DOHH2 (cell line): ENCODE data around the gene TFAP2B.

Experiments
- H3F3A ChIP-seq: fragments of 200-600 bp; sonication (generic), shearing (Covaris generic); 2 replicates; pipeline ENCODE4 v1.6.0; 2016; ENCODE audit warnings: antibody characterized with exemption, mild to moderate bottlenecking; ENCODE audit not compliant: control insufficient read depth, insufficient read depth
- H3K27ac ChIP-seq: fragments of 200-600 bp; sonication (generic); 2 replicates; pipeline ENCODE4 v1.5.1; 2014; ENCODE audit warnings: low read depth, mild to moderate bottlenecking, low read length, moderate library complexity
- H3K27me3 ChIP-seq: fragments of 200-600 bp; sonication (generic); 2 replicates; pipeline ENCODE4 v1.6.1; 2014; ENCODE audit warnings: mild to moderate bottlenecking, low read length, mixed read lengths; ENCODE audit not compliant: control insufficient read depth
- H3K36me3 ChIP-seq: fragments of 200-600 bp; sonication (generic); 2 replicates; pipeline ENCODE4 v1.6.1; 2014; ENCODE audit warnings: mild to moderate bottlenecking, low read length, moderate library complexity, mixed read lengths; ENCODE audit not compliant: control insufficient read depth
- H3K4me1 ChIP-seq: fragments of 200-600 bp; sonication (generic); 2 replicates; pipeline ENCODE4 v1.6.1; 2014; ENCODE audit warnings: mild to moderate bottlenecking, low read length, mixed read lengths; ENCODE audit not compliant: control insufficient read depth
- H3K4me2 ChIP-seq: fragments of 200-600 bp; sonication (generic); 2 replicates; pipeline ENCODE4 v1.6.0; 2014; ENCODE audit warnings: mild to moderate bottlenecking, low read length, moderate library complexity
- H3K4me3 ChIP-seq: fragments of 200-600 bp; sonication (generic); 2 replicates; pipeline ENCODE4 v1.5.1; 2014; ENCODE audit warnings: mild to moderate bottlenecking, low read length, mixed read lengths
- H3K79me2 ChIP-seq: fragments of 200-600 bp; sonication (generic); 2 replicates; pipeline ENCODE4 v1.6.1; 2014; ENCODE audit warnings: mild to moderate bottlenecking, low read length, mixed read lengths; ENCODE audit not compliant: control insufficient read depth
- H3K9me2 ChIP-seq: fragments of 200-600 bp; sonication (generic); replicated peaks from 2 replicates; pipeline ENCODE4 v1.6.1; 2014; ENCODE audit warnings: mild to moderate bottlenecking, low read length, mixed read lengths; ENCODE audit not compliant: control insufficient read depth
- H3K9me3 ChIP-seq: fragments of 200-600 bp; sonication (generic); 2 replicates; pipeline ENCODE4 v1.6.1; 2014; ENCODE audit warnings: antibody characterized with exemption, low read length, mixed read lengths; ENCODE audit not compliant: control insufficient read depth, insufficient read depth
- H4K20me1 ChIP-seq: fragments of 200-600 bp; sonication (generic); 2 replicates; pipeline ENCODE4 v1.6.0; 2014; ENCODE audit warnings: low read depth, mild to moderate bottlenecking, antibody characterized with exemption, low read length, moderate library complexity; ENCODE audit not compliant: control insufficient read depth, insufficient read depth
- CTCF ChIP-seq: fragments of 200-600 bp; sonication (generic); IDR thresholded peaks from one replicate; pipeline ENCODE4 v1.5.1; 2014; ENCODE audit warnings: antibody characterized with exemption, mild to moderate bottlenecking, low read depth, low read length; ENCODE audit not compliant: poor library complexity, severe bottlenecking
- EZH2phosphoT487 ChIP-seq: fragments of 200-600 bp; sonication (generic); IDR thresholded peaks from 2 replicates; pipeline ENCODE4 v1.6.1; 2017; ENCODE audit warnings: borderline replicate concordance, mild to moderate bottlenecking, antibody characterized with exemption, low read length, moderate library complexity, mixed read lengths

TFAP2B gene

GRCh38 chr6:50890579-50890978, 71.9 kb downstream of the TFAP2B start:
- Histone ChIP-seq H3K9me2 (no peaks in the 10 kb centered on the region), H3K79me2 (no peaks in the 10 kb centered on the region), H3K4me3 (no peak overlapping the region), H3K4me1 (no peaks in the 10 kb centered on the region), H3K27ac (no peak overlapping the region), H3F3A (no peaks in the 10 kb centered on the region), H3K36me3 (no peaks in the 10 kb centered on the region), H3K4me2 (no peak overlapping the region), H3K9me3 (no peaks in the 10 kb centered on the region), H3K27me3 (no peaks in the 10 kb centered on the region), H4K20me1 (no peaks in the 10 kb centered on the region)
- TF ChIP-seq CTCF (no peak), EZH2phosphoT487 (no peak)

DNA sequence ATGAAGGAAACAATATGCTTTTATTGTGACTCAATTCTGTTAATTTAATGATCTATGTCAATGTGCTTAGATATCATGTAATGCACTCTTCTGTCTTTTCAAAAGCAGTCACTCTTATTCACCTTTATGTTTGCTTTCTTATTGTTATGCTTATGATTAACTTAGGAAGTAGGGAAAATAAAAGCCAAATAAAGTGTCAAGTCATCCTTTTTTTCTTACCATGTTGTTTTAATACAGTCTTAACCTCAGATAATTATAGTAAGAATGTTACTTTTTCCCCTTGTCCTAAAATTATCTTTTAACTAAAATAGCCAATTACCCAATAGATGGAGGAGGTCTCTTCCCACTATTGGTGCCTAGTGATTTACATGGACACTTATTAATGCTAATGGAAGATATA, 72.6 kb downstream of the TFAP2B start:
- Histone ChIP-seq H3F3A (no peaks in the 10 kb centered on the region), H3K27me3 (no peaks in the 10 kb centered on the region), H3K79me2 (no peaks in the 10 kb centered on the region), H3K4me3 (no peak overlapping the region), H3K9me3 (no peaks in the 10 kb centered on the region), H3K27ac (no peak overlapping the region), H4K20me1 (no peaks in the 10 kb centered on the region), H3K4me1 (no peaks in the 10 kb centered on the region), H3K4me2 (no peak overlapping the region), H3K9me2 (no peaks in the 10 kb centered on the region), H3K36me3 (no peaks in the 10 kb centered on the region)
- TF ChIP-seq CTCF (no peak), EZH2phosphoT487 (no peak)
